ENCODE results near the gene PIK3R5.

Gene PIK3R5

DNA sequence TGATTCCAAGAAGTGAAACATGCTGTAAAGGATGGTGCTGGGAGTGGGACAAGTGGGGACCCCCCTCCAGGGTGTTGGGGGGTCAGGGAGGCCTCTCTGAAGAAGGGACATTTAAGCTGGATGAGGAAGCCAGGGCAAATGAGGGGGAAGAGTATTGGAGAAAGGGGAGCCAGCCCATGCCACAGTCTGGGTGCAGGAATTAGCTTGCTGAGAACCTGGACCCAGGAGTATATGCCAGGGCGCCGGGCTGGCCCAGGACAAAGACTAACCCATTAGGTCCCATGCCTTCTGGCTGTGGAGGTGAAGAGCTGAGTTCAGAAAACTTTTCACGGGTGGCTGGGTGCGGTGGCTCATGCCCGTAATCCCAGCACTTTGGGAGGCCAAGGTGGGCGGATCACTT, 52.4 kb downstream of the PIK3R5 start:
- no peak for DNase-seq (ENCODE audit: low read depth)
- TF ChIP-seq POLR2A (IDR thresholded peaks at IDR 0.05; ENCODE audit: extremely low read depth, insufficient read length) = no peak
- TF ChIP-seq, protein P1, sequence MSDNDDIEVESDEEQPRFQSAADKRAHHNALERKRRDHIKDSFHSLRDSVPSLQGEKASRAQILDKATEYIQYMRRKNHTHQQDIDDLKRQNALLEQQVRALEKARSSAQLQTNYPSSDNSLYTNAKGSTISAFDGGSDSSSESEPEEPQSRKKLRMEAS (IDR thresholded peaks at IDR 0.05; ENCODE audit: low read depth, low read length) = no peak
- TF ChIP-seq CTCF (IDR thresholded peaks at IDR 0.05; ENCODE audit: low read depth, low read length) = no peak
- no peak for TF ChIP-seq MYC (IDR thresholded peaks at IDR 0.05; ENCODE audit: low read depth, low read length)

GRCh38 chr17:8912084-8912981, 53.2 kb downstream of the PIK3R5 start:
- TF ChIP-seq, protein P1 (IDR thresholded peaks at IDR 0.05; ENCODE audit: low read depth, low read length) = no peak
- TF ChIP-seq POLR2A (IDR thresholded peaks at IDR 0.05; ENCODE audit: extremely low read depth, insufficient read length) = no peak
- no peak for TF ChIP-seq CTCF (IDR thresholded peaks at IDR 0.05; ENCODE audit: low read depth, low read length)
- TF ChIP-seq MYC (IDR thresholded peaks at IDR 0.05; ENCODE audit: low read depth, low read length) = no peak
- H3K4me3 ChIP-seq (ENCODE audit: low read depth, low read length) = no peak overlapping the region
- DNase-seq (ENCODE audit: low read depth) = no peak

More for the DNA sequence above, 52.4 kb downstream of the PIK3R5 start:
- no peak overlapping the region for H3K4me3 ChIP-seq (ENCODE audit: low read depth, low read length)

- H3K4me3 ChIP-seq (ENCODE audit: low read depth, low read length) = no peak overlapping the region
- TF ChIP-seq, protein P1 (IDR thresholded peaks at IDR 0.05; ENCODE audit: low read depth, low read length) = no peak
- TF ChIP-seq CTCF (IDR thresholded peaks at IDR 0.05; ENCODE audit: low read depth, low read length) = no peak
- no peak for TF ChIP-seq POLR2A (IDR thresholded peaks at IDR 0.05; ENCODE audit: extremely low read depth, insufficient read length)
- no peak for TF ChIP-seq MYC (IDR thresholded peaks at IDR 0.05; ENCODE audit: low read depth, low read length)
- DNase-seq (ENCODE audit: low read depth) = no peak
These were observed 54.4 kb downstream of the PIK3R5 start for GRCh38 chr17:8910969-8911604.

- no peak for DNase-seq (ENCODE audit: low read depth)
- no peak overlapping the region for H3K4me3 ChIP-seq (ENCODE audit: low read depth, low read length)
- TF ChIP-seq CTCF (IDR thresholded peaks at IDR 0.05; ENCODE audit: low read depth, low read length) (no peak), MYC (IDR thresholded peaks at IDR 0.05; ENCODE audit: low read depth, low read length) (no peak), POLR2A (IDR thresholded peaks at IDR 0.05; ENCODE audit: extremely low read depth, insufficient read length) (no peak)
- TF ChIP-seq, protein P1 (IDR thresholded peaks at IDR 0.05; ENCODE audit: low read depth, low read length) = no peak
These were observed 55.8 kb downstream of the PIK3R5 start for GRCh38 chr17:8909586-8910270.

DNA sequence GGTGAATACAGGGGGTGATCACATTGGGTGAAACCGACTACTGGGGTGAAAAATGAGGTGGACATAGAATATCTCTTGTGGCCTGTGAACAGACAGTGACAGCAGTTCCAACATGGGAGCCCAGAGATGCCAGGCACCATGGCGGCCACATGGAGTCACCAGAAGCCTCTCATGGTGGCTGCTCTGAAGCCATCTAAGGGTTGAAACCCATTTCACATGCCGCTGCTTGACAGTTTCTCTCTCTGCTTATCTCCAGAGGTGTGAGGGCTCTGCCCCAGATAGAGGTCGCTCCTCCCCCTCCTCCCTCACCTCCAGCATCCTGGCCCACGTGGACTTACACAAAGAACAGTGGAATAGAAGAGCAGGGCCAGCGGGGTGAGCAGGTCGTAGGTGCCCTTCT, 60.2 kb downstream of the PIK3R5 start:
- DNase-seq (ENCODE audit: low read depth) = no peak
- no peak overlapping the region for H3K4me3 ChIP-seq (ENCODE audit: low read depth, low read length)
- TF ChIP-seq MYC (IDR thresholded peaks at IDR 0.05; ENCODE audit: low read depth, low read length) (no peak), CTCF (IDR thresholded peaks at IDR 0.05; ENCODE audit: low read depth, low read length) (no peak), POLR2A (IDR thresholded peaks at IDR 0.05; ENCODE audit: extremely low read depth, insufficient read length) (no peak)
- TF ChIP-seq, protein P1 (IDR thresholded peaks at IDR 0.05; ENCODE audit: low read depth, low read length) = no peak
